Fibroblast of skin of scalp (primary cell): ENCODE data around the gene CNIH2.
A peak's percentile ranks its signal among the peaks of the same experiment; 100 is the strongest.

ENCODE experiments used
- DNase-seq: peaks from one replicate; pipeline ENCODE4 v3.0.0-alpha.2; 2013

Gene CNIH2

GRCh38 chr11:66278363-66279091, 552 bp downstream of the CNIH2 start:
- DNase-seq: peak; percentile 29

- DNase-seq: no peak
These were observed 1.2 kb downstream of the CNIH2 start for GRCh38 chr11:66279092-66279734.

GRCh38 chr11:66280428-66280827, 2.5 kb downstream of the CNIH2 start:
- DNase-seq: peak; percentile 17

DNA sequence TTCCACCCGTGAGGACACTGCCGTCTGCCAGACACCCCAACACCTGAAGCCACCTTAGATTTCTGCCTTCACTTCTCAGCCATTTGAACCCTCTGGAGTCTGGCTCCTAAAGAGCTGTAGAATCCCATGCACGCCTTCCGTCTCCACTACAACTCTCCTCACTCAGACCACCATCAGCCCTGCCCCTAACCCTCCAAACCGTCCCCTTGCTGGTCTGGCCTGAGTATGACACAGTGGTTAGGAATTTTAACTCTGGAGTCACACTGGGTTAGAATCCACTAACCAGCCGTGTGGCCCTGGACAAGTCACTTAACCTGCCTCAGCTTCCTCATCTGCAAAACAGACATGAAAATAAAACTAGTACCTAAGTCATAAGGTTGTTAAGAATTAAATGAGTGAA, 3.0 kb downstream of the CNIH2 start:
- peak; percentile 21 for DNase-seq

DNA sequence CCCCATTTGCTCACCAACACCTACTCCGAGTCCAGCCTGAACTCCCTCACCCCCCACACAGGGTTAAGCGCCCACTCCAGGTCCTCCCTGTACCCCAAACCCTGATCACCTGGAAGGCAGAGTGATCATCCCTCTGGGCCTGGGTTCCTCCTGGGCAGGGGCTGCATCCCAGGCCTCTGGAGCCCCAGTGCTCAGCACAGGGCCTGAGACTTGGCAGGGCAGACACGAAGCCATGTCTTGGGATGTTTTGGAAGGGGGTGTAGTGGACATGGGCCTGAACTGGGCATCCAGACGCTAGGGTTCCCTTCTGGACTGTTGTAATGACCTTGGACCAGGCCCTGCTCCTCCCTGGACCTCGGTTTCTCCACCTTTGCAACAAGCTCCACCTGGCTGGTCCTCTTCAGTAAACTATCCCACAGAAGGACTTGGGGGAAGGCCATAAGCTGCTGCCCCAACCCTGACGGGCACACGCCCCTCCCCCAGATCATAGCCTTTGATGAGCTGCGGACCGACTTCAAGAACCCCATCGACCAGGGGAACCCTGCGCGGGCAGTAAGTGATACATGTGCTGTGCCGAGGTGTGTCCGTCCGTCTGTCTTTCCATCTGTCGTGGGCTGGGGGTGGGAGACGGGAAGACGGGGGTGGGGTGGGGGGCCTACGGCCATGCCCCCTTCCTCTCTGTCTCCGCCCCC, 3.9 kb downstream of the CNIH2 start:
- no peak for DNase-seq

GRCh38 chr11:66282468-66283455, 4.8 kb downstream of the CNIH2 start:
- DNase-seq: peak; percentile 94

DNA sequence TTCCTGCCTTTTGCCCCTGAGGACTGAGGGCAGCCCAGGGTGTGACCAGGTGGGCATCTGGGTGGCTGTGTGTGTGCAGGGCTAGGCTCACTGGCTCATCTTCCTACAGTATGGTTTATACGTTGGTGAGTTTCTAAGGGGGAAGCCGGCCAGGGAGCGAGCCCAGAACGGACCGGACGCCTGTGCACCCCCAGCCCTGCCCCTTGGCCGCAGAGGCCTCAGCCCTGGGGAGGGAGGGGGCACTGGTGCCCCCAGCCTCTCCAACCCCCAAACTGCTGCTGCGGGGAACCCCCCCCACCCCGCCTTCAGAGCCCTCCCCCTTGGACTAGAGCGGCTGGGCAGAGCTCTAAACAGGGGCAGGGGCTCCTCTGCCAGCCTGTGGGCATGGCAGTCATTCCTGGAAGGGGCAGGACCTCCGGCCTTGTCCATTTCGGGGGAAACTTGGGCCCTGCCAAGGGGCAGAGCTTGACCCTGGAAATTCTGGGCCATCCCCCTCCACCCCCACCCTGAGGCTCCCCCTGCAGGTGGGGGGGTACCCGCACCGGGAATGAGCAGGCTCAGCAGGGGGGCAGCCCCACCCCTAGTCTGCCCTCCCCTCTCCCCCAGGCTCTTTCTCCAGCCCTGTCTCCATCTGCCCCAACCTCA, 5.6 kb downstream of the CNIH2 start:
- no peak for DNase-seq

- DNase-seq: no peak
These were observed 6.6 kb downstream of the CNIH2 start for GRCh38 chr11:66284526-66285078.

DNA sequence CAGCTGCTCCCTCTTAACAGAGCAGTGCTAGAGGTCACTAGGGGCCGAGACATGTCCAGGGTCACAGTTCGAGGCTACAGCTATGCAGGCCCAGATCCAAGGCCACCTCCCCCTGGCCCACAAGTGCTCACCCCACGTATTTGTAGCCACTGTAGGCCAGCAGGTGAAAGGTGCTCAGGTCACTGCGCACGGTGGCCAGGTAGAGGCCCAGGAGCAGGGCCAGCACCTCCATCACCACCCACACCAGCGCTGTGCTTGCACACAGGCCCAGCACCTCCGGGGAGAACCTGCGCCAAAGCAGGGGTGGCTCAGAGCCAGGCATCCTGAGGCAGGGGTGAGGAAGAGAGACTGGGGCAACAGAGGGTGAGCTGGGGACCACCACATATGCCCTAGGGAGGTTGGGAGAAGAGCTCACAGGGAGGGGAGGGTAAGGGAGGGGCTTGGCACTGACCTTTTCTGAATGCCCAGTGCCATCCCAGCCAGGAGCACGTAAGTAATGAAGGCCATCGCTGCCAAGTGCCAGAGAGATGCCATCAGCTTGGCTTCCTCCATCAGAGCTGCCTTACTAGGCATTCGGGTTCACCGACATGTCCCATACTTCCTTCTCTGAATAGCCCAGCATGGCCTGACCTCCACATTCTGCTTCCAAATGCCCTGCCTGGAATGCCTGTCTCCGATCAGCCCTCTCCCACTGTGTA, 7.4 kb downstream of the CNIH2 start:
- DNase-seq: no peak

GRCh38 chr11:66286699-66287098, 8.7 kb downstream of the CNIH2 start:
- DNase-seq: no peak

DNA sequence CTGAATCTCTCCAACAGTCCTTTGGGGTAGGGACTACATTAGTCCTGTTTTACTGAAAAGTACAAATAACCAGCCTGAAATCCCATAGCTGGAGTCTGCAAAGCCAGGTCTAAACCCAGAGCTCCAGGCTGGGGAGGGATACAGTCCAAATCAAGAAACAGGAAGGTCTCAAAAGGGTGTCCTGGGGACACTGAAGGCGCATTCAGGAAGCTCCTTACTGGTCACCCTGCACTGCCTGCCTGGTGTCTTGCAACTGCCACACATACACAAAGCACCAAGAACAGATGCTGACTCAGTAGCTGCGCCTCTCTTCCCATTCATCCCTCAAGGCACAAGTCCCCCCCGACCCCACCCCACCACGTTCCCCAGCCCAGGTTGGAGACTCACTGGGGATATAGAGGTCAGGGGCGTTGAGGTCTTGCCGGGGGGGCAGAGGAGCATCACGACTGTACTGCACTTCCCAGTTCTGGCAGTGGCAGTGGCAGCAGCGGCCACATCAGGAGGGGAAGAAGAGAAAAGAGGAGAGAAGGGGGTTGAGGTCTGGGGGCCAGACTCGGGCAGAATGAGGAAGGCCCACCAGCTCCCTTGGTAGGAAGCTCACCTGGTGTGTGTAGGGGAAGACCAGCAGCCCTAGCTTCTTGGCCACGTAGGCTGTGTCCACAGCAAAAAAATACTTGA, 9.4 kb downstream of the CNIH2 start:
- DNase-seq: no peak

GRCh38 chr11:66287889-66288670, 10.1 kb downstream of the CNIH2 start:
- no peak for DNase-seq

DNA sequence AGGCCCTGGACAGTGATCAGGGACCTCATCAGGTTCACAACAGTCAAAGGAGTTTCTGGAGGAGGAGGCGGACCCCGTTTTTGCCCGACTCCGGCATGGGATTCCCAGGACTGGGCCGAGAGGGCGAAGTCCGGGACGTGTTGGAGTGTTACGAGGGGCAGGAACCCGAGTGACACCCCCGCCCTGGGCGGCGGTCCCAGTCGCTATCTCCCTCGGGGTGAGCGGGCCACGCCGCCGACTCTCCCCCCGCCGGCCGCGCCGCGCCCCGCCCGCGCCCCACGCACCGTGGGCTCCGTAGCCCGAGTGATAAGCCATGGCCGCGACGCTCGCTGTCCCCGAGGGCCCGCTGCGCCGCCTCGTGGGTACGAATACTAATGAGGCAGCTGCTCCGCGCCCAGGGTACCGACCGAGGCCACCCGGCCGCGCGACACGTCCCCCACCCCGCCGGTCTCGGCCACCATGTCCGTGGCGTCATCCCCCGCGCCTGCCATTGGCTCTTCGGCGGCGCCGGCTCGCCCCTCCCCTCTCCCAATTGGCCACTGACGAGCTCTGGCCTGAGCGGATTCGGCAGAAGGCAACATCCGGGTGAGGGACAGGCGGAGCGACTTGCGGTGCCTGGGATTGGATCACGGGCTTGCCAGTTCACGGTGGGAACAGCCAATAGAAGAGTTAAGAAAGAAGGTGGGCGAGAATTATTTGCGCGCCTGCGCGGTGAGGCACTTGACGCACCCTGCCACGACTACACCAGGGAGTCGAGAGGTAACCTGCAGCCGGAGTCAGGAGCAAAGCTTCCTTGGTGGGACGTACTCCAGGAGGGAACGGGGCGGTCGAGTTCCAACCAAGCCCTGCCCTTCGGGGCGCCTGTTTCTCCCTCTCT, 10.9 kb downstream of the CNIH2 start, which contains the start of gene YIF1A:
YIF1A (minus strand) TSS at position 473 of the 877 bp plus-strand sequence; CDS start at position 315, 158 bp downstream.
- peak; percentile 100 for DNase-seq

- no peak for DNase-seq
These were observed 11.8 kb downstream of the CNIH2 start for GRCh38 chr11:66289548-66290329.

DNA sequence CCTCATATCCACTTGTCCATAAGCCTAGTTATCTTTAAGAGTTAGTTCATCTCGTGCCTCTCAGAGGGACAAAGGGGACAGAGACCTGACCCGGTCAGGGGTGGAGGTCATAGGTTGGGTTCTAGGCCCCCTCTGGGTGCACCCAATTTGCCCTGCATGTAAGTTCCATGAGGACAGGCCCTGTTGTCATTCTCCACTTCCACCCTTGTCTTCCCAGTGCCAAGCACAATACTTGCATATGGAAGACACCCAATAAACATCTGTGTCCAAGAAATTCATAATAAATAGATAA, 12.3 kb downstream of the CNIH2 start:
- DNase-seq: no peak

GRCh38 chr11:66291303-66291705, 13.3 kb downstream of the CNIH2 start:
- DNase-seq: no peak

GRCh38 chr11:66291706-66292542, 13.9 kb downstream of the CNIH2 start, which contains the start of gene TMEM151A:
TMEM151A (plus strand) TSS chr11:66291894; CDS start chr11:66292014, 120 bp downstream.
- DNase-seq: no peak
